ENCODE data around the gene FOXD3. TPM values are rescaled to one million over a fixed set of nuclear protein-coding genes. Genes with fewer than 3 reads are reported as not detected.
A peak's percentile ranks its signal among the peaks of the same experiment; 100 is the strongest.

FOXD3 gene
- total RNA-seq, 1 experiment from 2014 or later = 25.8 TPM

DNA sequence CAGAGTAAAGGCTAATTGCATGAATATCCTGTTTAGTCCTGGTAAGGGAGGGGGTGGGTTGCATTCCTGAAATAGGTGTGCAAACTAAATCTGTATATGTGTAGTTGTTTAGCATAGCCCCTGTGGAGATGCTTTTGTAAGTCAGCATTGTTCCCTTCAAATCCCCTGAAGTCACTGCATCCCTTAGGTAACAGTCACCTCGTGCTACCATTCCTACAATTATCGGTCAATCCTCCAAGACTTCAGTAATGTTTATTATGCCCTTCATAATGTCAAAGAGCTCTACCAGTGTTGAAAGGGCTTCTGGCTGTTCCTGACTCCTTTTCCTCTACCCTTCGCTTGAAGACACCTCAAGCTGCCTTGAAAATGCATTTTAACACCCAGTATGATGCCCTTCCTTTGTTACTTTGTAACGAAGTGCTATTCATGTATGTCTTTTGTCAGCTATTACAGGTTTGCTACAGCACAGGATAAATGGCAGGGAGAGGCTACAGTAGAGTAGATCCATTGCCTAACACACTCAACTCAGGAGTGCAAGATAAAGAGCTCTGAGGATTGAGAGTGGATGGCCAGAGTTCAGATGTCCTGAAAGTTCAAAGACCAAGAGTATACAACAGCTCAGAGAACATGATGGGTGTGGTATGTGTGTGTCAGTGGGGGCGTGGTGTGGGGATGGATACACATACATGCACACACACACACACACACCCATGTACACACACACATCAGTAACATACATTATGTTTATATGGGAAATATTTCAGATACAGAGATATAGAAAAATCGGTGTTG lies 27.4 kb upstream of the FOXD3 start:
- Histone ChIP-seq H2BK12ac (ENCODE audit: insufficient read length, low read depth, low read length) (no peak overlapping the region), H3K4ac (ENCODE audit: low read depth, low read length) (no peak overlapping the region), H3T11ph (ENCODE audit: low read length) (no peak overlapping the region), H3K27me3 (ENCODE audit: insufficient read depth, low read length) (no peaks in the 10 kb centered on the region), H4K5ac (ENCODE audit: insufficient read length, low read depth, low read length) (peak overlapping the region; percentile 37), H3K9ac (ENCODE audit: extremely low read depth, insufficient read length, low read length) (peak overlapping the region; percentile 33), H2BK120ac (ENCODE audit: low read depth, low read length, poor library complexity, severe bottlenecking) (no peak overlapping the region), H4K91ac (ENCODE audit: insufficient read length, low read depth, low read length) (no peak overlapping the region), H3K27ac (ENCODE audit: insufficient read length, low read depth, low read length) (peak overlapping the region; percentile 98), H2BK5ac (ENCODE audit: insufficient read length, low read length) (peak overlapping the region; percentile 27), H3K4me1 (ENCODE audit: insufficient read depth, low read length) (peaks cover 5% of the 10 kb centered on the region; the same call in 1 of the 2 replicates), H4K20me1 (ENCODE audit: control insufficient read depth, insufficient read depth, insufficient read length) (no peaks in the 10 kb centered on the region), H3K79me1 (ENCODE audit: insufficient read depth, low read depth, low read length, poor library complexity, severe bottlenecking) (no peaks in the 10 kb centered on the region), H3K23me2 (ENCODE audit: insufficient read length, low read depth, low read length, poor library complexity, severe bottlenecking) (no peaks in the 10 kb centered on the region), H2AK5ac (ENCODE audit: insufficient read length, low read length) (peak overlapping the region; percentile 28), H3K4me2 (ENCODE audit: insufficient read depth, insufficient read length, low read length) (peak overlapping the region; percentile 48), H3K23ac (ENCODE audit: insufficient read length, low read depth, low read length) (no peak overlapping the region), H2AFZ (ENCODE audit: low read length) (no peak overlapping the region), H3K14ac (ENCODE audit: insufficient read depth, low read length) (no peak overlapping the region), H4K8ac (replicated peaks; ENCODE audit: insufficient read length, low read depth, low read length) (no peak overlapping the region), H3K56ac (ENCODE audit: insufficient read length, low read depth, low read length) (no peak overlapping the region), H3K79me2 (ENCODE audit: insufficient read depth, low read length) (no peaks in the 10 kb centered on the region), H2BK15ac (ENCODE audit: low read depth, low read length) (no peak overlapping the region), H2BK20ac (ENCODE audit: low read depth, low read length, poor library complexity, severe bottlenecking) (no peak overlapping the region), H3K9me3 (ENCODE audit: control insufficient read depth, low read depth, low read length) (no peaks in the 10 kb centered on the region), H3K18ac (ENCODE audit: insufficient read length, low read depth, low read length) (no peak overlapping the region)
- Mint-ChIP-seq H3K27me3 (ENCODE audit: low read depth) (no peaks in the 10 kb centered on the region), H3K36me3 (ENCODE audit: insufficient read depth in 1 of 3, low read depth in 3 of 3) (peaks cover 8 to 16% (median 8%) of the 10 kb centered on the region in 3 experiments), H3K4me1 (peaks cover 33 to 37% of the 10 kb centered on the region in 2 experiments), H3K9me3 (peaks cover 9 to 17% of the 10 kb centered on the region in 2 experiments), H3K27ac (peak overlapping the region; percentile 93 to 98 (median 97)), H3K4me3 (peak overlapping the region in 1 of 2 experiments; percentile 58; a peak in 2 of 5 replicates)
- peak; percentile 57 for DNase-seq
- TF ChIP-seq, protein P1, sequence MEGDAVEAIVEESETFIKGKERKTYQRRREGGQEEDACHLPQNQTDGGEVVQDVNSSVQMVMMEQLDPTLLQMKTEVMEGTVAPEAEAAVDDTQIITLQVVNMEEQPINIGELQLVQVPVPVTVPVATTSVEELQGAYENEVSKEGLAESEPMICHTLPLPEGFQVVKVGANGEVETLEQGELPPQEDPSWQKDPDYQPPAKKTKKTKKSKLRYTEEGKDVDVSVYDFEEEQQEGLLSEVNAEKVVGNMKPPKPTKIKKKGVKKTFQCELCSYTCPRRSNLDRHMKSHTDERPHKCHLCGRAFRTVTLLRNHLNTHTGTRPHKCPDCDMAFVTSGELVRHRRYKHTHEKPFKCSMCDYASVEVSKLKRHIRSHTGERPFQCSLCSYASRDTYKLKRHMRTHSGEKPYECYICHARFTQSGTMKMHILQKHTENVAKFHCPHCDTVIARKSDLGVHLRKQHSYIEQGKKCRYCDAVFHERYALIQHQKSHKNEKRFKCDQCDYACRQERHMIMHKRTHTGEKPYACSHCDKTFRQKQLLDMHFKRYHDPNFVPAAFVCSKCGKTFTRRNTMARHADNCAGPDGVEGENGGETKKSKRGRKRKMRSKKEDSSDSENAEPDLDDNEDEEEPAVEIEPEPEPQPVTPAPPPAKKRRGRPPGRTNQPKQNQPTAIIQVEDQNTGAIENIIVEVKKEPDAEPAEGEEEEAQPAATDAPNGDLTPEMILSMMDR (conservative IDR thresholded peaks at IDR 0.05) = no peak
- no CpG with 5 or more reads among the region's 6 CpGs for WGBS (ENCODE audit: extremely low coverage, insufficient read length, low lambda C conversion rate)

Data from H9 (cell line).